HL-60/S4 treated with phorbol 12-myristate 13-acetate at 8.2 ng/mL for 4 days and 3 days (cell line): Measurements from ENCODE around the gene ABHD6.
"Not testable (repeated sequence)": the region's sequence is repeated elsewhere in the genome, so short reads cannot be mapped to it uniquely, and the experiment has no call there.

ENCODE experiments used
- in situ Hi-C: fragments of 300-500 bp; cut with MboI; formaldehyde crosslinking; loops from 2 replicates; pipeline ENCODE4 v1.15.0; 2022; ENCODE audit warnings: low sequenced_read_pairs

The ABHD6 gene

GRCh38 chr3:58207954-58208353 is 29.6 kb upstream of the ABHD6 start:
- in situ Hi-C loops, result no loop called here

GRCh38 chr3:58209933-58210332 is 27.7 kb upstream of the ABHD6 start:
- in situ Hi-C loops, result no loop called here

GRCh38 chr3:58210761-58211460 is 26.7 kb upstream of the ABHD6 start, which contains the start of gene DNASE1L3:
TSS of gene DNASE1L3 (minus strand) at chr3:58210972. CDS start at chr3:58210906, 66 bp downstream.
- in situ Hi-C loops, result no loop called here

- in situ Hi-C loops, result no loop called here
Observed at GRCh38 chr3:58214484-58215316, 22.9 kb upstream of the ABHD6 start.

GRCh38 chr3:58215317-58216025 is 22.1 kb upstream of the ABHD6 start:
- in situ Hi-C loops, result no loop called here

GRCh38 chr3:58216496-58217195 is 20.9 kb upstream of the ABHD6 start:
- in situ Hi-C loops, result no loop called here

GRCh38 chr3:58217209-58217811 is 20.3 kb upstream of the ABHD6 start:
- in situ Hi-C loops, result no loop called here

GRCh38 chr3:58218904-58219303 is 18.7 kb upstream of the ABHD6 start:
- in situ Hi-C loops, result no loop called here

GRCh38 chr3:58222161-58222724 is 15.3 kb upstream of the ABHD6 start:
- in situ Hi-C loops, result no loop called here

GRCh38 chr3:58223855-58224254 is 13.7 kb upstream of the ABHD6 start:
- in situ Hi-C loops, result no loop called here

GRCh38 chr3:58227933-58228332 is 9.7 kb upstream of the ABHD6 start:
- in situ Hi-C loops, result not testable (repeated sequence)

GRCh38 chr3:58230876-58231552 is 6.6 kb upstream of the ABHD6 start:
- in situ Hi-C loops, result no loop called here

- in situ Hi-C loops, result no loop called here
Observed at GRCh38 chr3:58231666-58232065, 5.9 kb upstream of the ABHD6 start.

GRCh38 chr3:58234516-58234931 is 3.1 kb upstream of the ABHD6 start:
- in situ Hi-C loops, result no loop called here

- in situ Hi-C loops, result no loop called here
Observed at GRCh38 chr3:58235970-58236369, 1.6 kb upstream of the ABHD6 start.

- in situ Hi-C loops, result no loop called here
Observed at GRCh38 chr3:58236527-58237237, 910 bp upstream of the ABHD6 start.

- in situ Hi-C loops, result no loop called here
Observed at GRCh38 chr3:58237941-58238681, 519 bp downstream of the ABHD6 start.

- in situ Hi-C loops, result no loop called here
Observed at GRCh38 chr3:58238830-58239229, 1.2 kb downstream of the ABHD6 start.
